AG08395 (cell line): ENCODE results near the gene MRGPRF.

Source experiments
- DNase-seq: peaks from one replicate; pipeline ENCODE4 v3.0.0; 2012; ENCODE audit warnings: mixed read lengths, low spot score

The MRGPRF gene

GRCh38 chr11:69013009-69013951 lies at the start of gene MRGPRF:
TSS of gene MRGPRF (minus strand) at chr11:69013246. CDS start at chr11:69009901, 3,345 bp downstream.
- peak; percentile 90 for DNase-seq

- no peak for DNase-seq
Measured at GRCh38 chr11:69062169-69062855, 49.3 kb upstream of the MRGPRF start.

GRCh38 chr11:69061713-69062053 lies 48.6 kb upstream of the MRGPRF start:
- no peak for DNase-seq

GRCh38 chr11:69060806-69061712 lies 48.0 kb upstream of the MRGPRF start:
- no peak for DNase-seq

GRCh38 chr11:69059985-69060384 lies 46.9 kb upstream of the MRGPRF start:
- no peak for DNase-seq

- DNase-seq = no peak
Measured at GRCh38 chr11:69059429-69059828, 46.4 kb upstream of the MRGPRF start.

GRCh38 chr11:69058511-69059270 lies 45.6 kb upstream of the MRGPRF start:
- DNase-seq = no peak

- no peak for DNase-seq
Measured at GRCh38 chr11:69057801-69058200, 44.8 kb upstream of the MRGPRF start.

- no peak for DNase-seq
Measured at GRCh38 chr11:69057236-69057635, 44.2 kb upstream of the MRGPRF start.

- no peak for DNase-seq
Measured at GRCh38 chr11:69055598-69056516, 42.8 kb upstream of the MRGPRF start.

- DNase-seq = no peak
Measured at GRCh38 chr11:69055212-69055586, 42.2 kb upstream of the MRGPRF start.

- no peak for DNase-seq
Measured at GRCh38 chr11:69054397-69055211, 41.6 kb upstream of the MRGPRF start.

- DNase-seq = no peak
Measured at GRCh38 chr11:69053546-69054396, 40.7 kb upstream of the MRGPRF start.

- DNase-seq = no peak
Measured at GRCh38 chr11:69053169-69053477, 40.1 kb upstream of the MRGPRF start.

- no peak for DNase-seq
Measured at GRCh38 chr11:69052343-69053168, 39.5 kb upstream of the MRGPRF start.

GRCh38 chr11:69051381-69052342 lies 38.6 kb upstream of the MRGPRF start:
- DNase-seq = no peak
